HepG2 (cell line): ENCODE measurements around the gene CLCN2. TPM values are rescaled to one million over a fixed set of nuclear protein-coding genes. Genes with fewer than 3 reads are reported as not detected.

Source experiments
- ARHGAP35 ChIP-seq: sonication (generic); formaldehyde crosslinking; IDR thresholded peaks from 2 replicates; pipeline ENCODE4 v1.9.0; 2022; ENCODE audit warnings: mild to moderate bottlenecking, inconsistent platforms, moderate library complexity, missing genetic modification reagents, borderline replicate concordance
- CBX5 ChIP-seq: sonication (generic); formaldehyde crosslinking; IDR thresholded peaks from 2 replicates; pipeline ENCODE4 v1.4.0; 2020; ENCODE audit warnings: missing genetic modification reagents, borderline replicate concordance
- FLYWCH1 ChIP-seq: sonication (generic); formaldehyde crosslinking; IDR thresholded peaks from 2 replicates; pipeline ENCODE4 v1.8.1; 2023; ENCODE audit warnings: mild to moderate bottlenecking, missing genetic modification reagents
- HNRNPH1 ChIP-seq: fragments of 200-400 bp; formaldehyde crosslinking; optimal IDR thresholded peaks from 2 replicates; pipeline ENCODE3; 2017; ENCODE audit warnings: mild to moderate bottlenecking, low read depth, low read length
- JUNB ChIP-seq: sonication (generic); formaldehyde crosslinking; IDR thresholded peaks from 2 replicates; pipeline ENCODE4 v1.8.0; 2022; ENCODE audit warnings: missing genetic modification reagents, mild to moderate bottlenecking, borderline replicate concordance
- MLLT10 ChIP-seq: sonication (generic); formaldehyde crosslinking; IDR thresholded peaks from 2 replicates; pipeline ENCODE4 v1.4.0; 2020; ENCODE audit warnings: missing genetic modification reagents
- STAT5B ChIP-seq: sonication (generic); formaldehyde crosslinking; IDR thresholded peaks from 2 replicates; pipeline ENCODE4 v1.4.0; 2020; ENCODE audit warnings: missing genetic modification reagents
- ZBTB1 ChIP-seq: sonication (generic); formaldehyde crosslinking; IDR thresholded peaks from 2 replicates; pipeline ENCODE4 v1.4.0; 2020; ENCODE audit warnings: missing genetic modification reagents, borderline replicate concordance
- ZBTB42 ChIP-seq: sonication (generic); formaldehyde crosslinking; IDR thresholded peaks from 2 replicates; pipeline ENCODE4 v1.5.0; 2020; ENCODE audit warnings: mild to moderate bottlenecking, missing genetic modification reagents
- ZNF101 ChIP-seq: sonication (generic); formaldehyde crosslinking; IDR thresholded peaks from 2 replicates; pipeline ENCODE4 v1.4.0; 2020; ENCODE audit warnings: mild to moderate bottlenecking, low read depth, missing genetic modification reagents, borderline replicate concordance
- ZNF24 ChIP-seq: fragments of 450-650 bp; IDR thresholded peaks from 2 replicates; pipeline ENCODE4 v1.6.1; 2017; ENCODE audit warnings: antibody characterized with exemption, mild to moderate bottlenecking
- ZNF251 ChIP-seq: sonication (generic); formaldehyde crosslinking; IDR thresholded peaks from 2 replicates; pipeline ENCODE4 v1.9.0; 2021; ENCODE audit warnings: mild to moderate bottlenecking, missing genetic modification reagents
- ZNF382 ChIP-seq: sonication (generic); formaldehyde crosslinking; IDR thresholded peaks from 2 replicates; pipeline ENCODE4 v1.5.0; 2020; ENCODE audit warnings: missing genetic modification reagents, mild to moderate bottlenecking, borderline replicate concordance
- ZSCAN25 ChIP-seq: sonication (generic); formaldehyde crosslinking; IDR thresholded peaks from 2 replicates; pipeline ENCODE4 v1.8.0; 2022; ENCODE audit warnings: mild to moderate bottlenecking, missing genetic modification reagents
- polyA plus RNA-seq, 8 experiments: library from polyadenylated mRNA; depleted of rRNA in 3 of 8; stranded (reverse) in 7 of 8; unstranded in 1 of 8; fragments of >200 nt; fragmentation: Illumina TruSeq in 4 of 8; extraction: Trizol in 4 of 8; gene quantifications; 2 replicates each; pipeline versions ENCODE4 v1.2.1 to v1.2.3, GENCODE V29; 2011 to 2016; ENCODE audit warnings: low read depth in 4 of 8, missing spikeins in 1 of 8, mixed read lengths in 1 of 8; ENCODE audit not compliant: insufficient read depth in 1 of 8
- total RNA-seq, 5 experiments: library from RNA; depleted of rRNA; stranded (reverse); fragments of >200 nt; fragmentation: Illumina TruSeq; extraction: Trizol; gene quantifications; 2 replicates each; pipeline ENCODE4 v1.2.3, GENCODE V29; 2016; ENCODE audit warnings: low read depth in 1 of 5
- TF ChIP-seq, protein P1 (sequence below): sonication (generic); formaldehyde crosslinking; IDR thresholded peaks from 2 replicates; pipeline ENCODE4 v1.8.0; 2022; ENCODE audit warnings: missing genetic modification reagents, mild to moderate bottlenecking, inconsistent platforms, borderline replicate concordance
- TF ChIP-seq, protein P2 (sequence below), 2 experiments: fragments of 450-650 bp in 1 of 2; sonication (generic) in 1 of 2; formaldehyde crosslinking in 1 of 2; IDR thresholded peaks; 2 replicates each; pipeline versions ENCODE4 v1.6.1 to v1.8.0; 2016 to 2022; ENCODE audit warnings: antibody characterized with exemption in 1 of 2, mild to moderate bottlenecking in 1 of 2, missing genetic modification reagents in 1 of 2
- TF ChIP-seq, protein P3 (sequence below): sonication (generic); formaldehyde crosslinking; IDR thresholded peaks from 2 replicates; pipeline ENCODE4 v1.5.0; 2020; ENCODE audit warnings: missing genetic modification reagents

Gene CLCN2
- total and polyA plus RNA-seq, 2 of the 13 experiments (the other 11 are each of a cell fraction or from before 2014, with no cell fraction given) = 11.4 to 13.5 TPM

DNA sequence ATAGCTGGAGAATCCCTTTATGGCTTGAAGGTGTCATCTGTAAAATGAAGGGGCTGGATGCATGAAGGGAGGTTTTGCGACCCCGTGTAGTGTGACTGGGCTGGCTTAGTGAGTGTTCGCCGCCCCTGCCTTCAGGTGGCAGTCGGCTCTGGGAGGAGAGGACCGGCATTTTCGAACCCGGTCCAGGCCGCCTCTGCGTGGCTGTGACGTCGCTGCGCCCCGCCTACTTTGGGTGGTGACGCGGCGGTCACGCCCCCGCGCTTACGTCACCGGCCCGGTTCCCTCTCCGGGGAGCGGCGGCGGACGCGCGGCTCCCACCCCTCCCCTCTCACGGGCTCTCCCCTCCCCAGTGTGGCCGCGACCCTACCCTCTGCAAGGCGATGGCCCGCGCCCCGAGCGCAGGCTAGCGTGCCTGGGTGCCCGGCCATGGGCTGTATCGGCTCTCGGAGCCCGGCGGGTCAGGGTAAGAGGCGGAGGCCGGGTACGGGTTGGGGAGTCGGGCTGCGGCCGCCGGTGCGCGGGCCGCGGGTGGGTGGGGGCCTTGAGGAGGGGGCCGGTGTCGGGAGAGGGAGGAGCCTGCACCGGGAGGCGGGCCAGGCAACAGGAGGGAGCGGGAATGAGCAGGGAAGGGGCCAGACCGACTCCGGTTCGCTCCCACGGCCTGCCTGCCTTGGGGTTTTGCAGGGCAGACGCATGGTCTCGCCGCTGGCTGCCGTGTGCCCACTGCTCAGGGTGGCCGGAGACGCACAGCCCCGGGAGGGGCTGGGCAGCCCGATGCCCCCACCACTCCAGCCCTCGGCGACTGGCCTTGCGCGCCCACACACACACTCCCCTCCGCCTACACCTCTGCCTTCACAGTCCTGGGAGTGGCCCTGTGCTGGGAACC, 25.5 kb downstream of the CLCN2 start (continued):
- no peak for TF ChIP-seq ZNF251
- TF ChIP-seq ZNF24 = no peak
- TF ChIP-seq, protein P1, sequence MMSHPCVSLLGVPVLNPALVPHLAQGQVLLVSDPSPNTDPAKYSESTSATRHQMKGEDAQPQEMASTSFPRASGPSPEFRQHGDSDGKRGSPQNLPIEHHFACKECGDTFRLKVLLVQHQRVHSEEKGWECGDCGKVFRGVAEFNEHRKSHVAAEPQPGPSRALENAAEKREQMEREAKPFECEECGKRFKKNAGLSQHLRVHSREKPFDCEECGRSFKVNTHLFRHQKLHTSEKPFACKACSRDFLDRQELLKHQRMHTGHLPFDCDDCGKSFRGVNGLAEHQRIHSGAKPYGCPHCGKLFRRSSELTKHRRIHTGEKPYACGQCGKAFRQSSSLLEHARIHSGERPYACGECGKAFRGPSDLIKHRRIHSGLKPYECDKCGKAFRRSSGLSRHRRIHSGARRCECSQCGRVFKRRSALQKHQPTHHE (CRISPR knock-in tag) = no peak; the same call in 1 of the 2 replicates
- no peak for TF ChIP-seq ZBTB1 (CRISPR knock-in tag)
- TF ChIP-seq STAT5B (CRISPR knock-in tag) = no peak
- TF ChIP-seq MLLT10 = no peak
- TF ChIP-seq ZSCAN25 (CRISPR knock-in tag) = peak; percentile 86
- no peak for TF ChIP-seq ZNF101 (CRISPR knock-in tag)
- TF ChIP-seq, protein P2, sequence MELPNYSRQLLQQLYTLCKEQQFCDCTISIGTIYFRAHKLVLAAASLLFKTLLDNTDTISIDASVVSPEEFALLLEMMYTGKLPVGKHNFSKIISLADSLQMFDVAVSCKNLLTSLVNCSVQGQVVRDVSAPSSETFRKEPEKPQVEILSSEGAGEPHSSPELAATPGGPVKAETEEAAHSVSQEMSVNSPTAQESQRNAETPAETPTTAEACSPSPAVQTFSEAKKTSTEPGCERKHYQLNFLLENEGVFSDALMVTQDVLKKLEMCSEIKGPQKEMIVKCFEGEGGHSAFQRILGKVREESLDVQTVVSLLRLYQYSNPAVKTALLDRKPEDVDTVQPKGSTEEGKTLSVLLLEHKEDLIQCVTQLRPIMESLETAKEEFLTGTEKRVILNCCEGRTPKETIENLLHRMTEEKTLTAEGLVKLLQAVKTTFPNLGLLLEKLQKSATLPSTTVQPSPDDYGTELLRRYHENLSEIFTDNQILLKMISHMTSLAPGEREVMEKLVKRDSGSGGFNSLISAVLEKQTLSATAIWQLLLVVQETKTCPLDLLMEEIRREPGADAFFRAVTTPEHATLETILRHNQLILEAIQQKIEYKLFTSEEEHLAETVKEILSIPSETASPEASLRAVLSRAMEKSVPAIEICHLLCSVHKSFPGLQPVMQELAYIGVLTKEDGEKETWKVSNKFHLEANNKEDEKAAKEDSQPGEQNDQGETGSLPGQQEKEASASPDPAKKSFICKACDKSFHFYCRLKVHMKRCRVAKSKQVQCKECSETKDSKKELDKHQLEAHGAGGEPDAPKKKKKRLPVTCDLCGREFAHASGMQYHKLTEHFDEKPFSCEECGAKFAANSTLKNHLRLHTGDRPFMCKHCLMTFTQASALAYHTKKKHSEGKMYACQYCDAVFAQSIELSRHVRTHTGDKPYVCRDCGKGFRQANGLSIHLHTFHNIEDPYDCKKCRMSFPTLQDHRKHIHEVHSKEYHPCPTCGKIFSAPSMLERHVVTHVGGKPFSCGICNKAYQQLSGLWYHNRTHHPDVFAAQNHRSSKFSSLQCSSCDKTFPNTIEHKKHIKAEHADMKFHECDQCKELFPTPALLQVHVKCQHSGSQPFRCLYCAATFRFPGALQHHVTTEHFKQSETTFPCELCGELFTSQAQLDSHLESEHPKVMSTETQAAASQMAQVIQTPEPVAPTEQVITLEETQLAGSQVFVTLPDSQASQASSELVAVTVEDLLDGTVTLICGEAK (IDR thresholded peaks at IDR 0.05) = no peak
- TF ChIP-seq, protein P2 (CRISPR knock-in tag; IDR thresholded peaks at IDR 0.05) = peak; percentile 62; the same call in 1 of the 2 replicates
- no peak for TF ChIP-seq HNRNPH1
- TF ChIP-seq ZNF382 (CRISPR knock-in tag) = no peak
- no peak for TF ChIP-seq FLYWCH1
- no peak; the same call in 1 of the 2 replicates for TF ChIP-seq ARHGAP35 (CRISPR knock-in tag)
- no peak for TF ChIP-seq JUNB (CRISPR knock-in tag)
- peak; percentile 51; the same call in 1 of the 2 replicates for TF ChIP-seq CBX5
- TF ChIP-seq, protein P3, sequence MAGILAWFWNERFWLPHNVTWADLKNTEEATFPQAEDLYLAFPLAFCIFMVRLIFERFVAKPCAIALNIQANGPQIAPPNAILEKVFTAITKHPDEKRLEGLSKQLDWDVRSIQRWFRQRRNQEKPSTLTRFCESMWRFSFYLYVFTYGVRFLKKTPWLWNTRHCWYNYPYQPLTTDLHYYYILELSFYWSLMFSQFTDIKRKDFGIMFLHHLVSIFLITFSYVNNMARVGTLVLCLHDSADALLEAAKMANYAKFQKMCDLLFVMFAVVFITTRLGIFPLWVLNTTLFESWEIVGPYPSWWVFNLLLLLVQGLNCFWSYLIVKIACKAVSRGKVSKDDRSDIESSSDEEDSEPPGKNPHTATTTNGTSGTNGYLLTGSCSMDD (CRISPR knock-in tag) = no peak
- 0 out of 2 replicates have a peak, but pooled peaks have one; percentile 68 for TF ChIP-seq ZBTB42 (CRISPR knock-in tag)
